Keratinocyte (primary cell): ENCODE data around the gene MGAT3. TPM values are rescaled to one million over a fixed set of nuclear protein-coding genes. Genes with fewer than 3 reads are reported as not detected.

ENCODE experiments used
- DNase-seq: peaks from one replicate; pipeline ENCODE4 v3.0.0-alpha.2; 2011; ENCODE audit warnings: low read depth, missing footprints, low spot score
- FAIRE-seq: peaks from 2 replicates; lab custom pipeline; 2011; peaks lifted over from hg19 to GRCh38; lab: Jason Lieb, UNC
- H2AFZ ChIP-seq: 2 replicates; pipeline ENCODE4 v1.6.0; 2012; ENCODE audit warnings: low read length, control low read depth, inconsistent platforms; ENCODE audit not compliant: control insufficient read depth
- H3K27ac ChIP-seq: 2 replicates; pipeline ENCODE4 v1.5.1; 2011; ENCODE audit warnings: low read length; ENCODE audit not compliant: control insufficient read depth, insufficient read depth
- H3K27me3 ChIP-seq: 3 replicates; pipeline ENCODE4 v1.6.0; 2011; ENCODE audit warnings: low read length; ENCODE audit not compliant: control insufficient read depth, insufficient read depth; ENCODE audit errors: extremely low read depth
- H3K36me3 ChIP-seq, 2 experiments: 2 replicates in 1 of 2; 3 replicates in 1 of 2; pipeline ENCODE4 v1.5.1; 2011; ENCODE audit warnings: low read length in 2 of 2, mild to moderate bottlenecking in 1 of 2; ENCODE audit not compliant: control insufficient read depth in 2 of 2, insufficient read depth in 2 of 2; ENCODE audit errors: extremely low read depth in 1 of 2
- H3K4me1 ChIP-seq: 3 replicates; pipeline ENCODE4 v1.5.1; 2011; ENCODE audit warnings: low read length; ENCODE audit not compliant: control insufficient read depth, insufficient read depth; ENCODE audit errors: extremely low read depth
- H3K4me2 ChIP-seq: 3 replicates; pipeline ENCODE4 v1.6.0; 2011; ENCODE audit warnings: low read depth, low read length; ENCODE audit not compliant: control insufficient read depth, insufficient read depth; ENCODE audit errors: extremely low read depth
- H3K4me3 ChIP-seq, 3 experiments: fragments of 200-600 bp in 1 of 3; sonication (generic) in 1 of 3; 2 replicates in 2 of 3; 3 replicates in 1 of 3; pipeline ENCODE4 v1.5.1; 2011 to 2016; ENCODE audit warnings: low read length in 3 of 3, mild to moderate bottlenecking in 3 of 3, control low read depth in 2 of 3, inconsistent platforms in 1 of 3, low read depth in 1 of 3, mixed read lengths in 1 of 3, mixed run types in 1 of 3, moderate library complexity in 1 of 3; ENCODE audit not compliant: control insufficient read depth in 2 of 3, insufficient read depth in 2 of 3; ENCODE audit errors: extremely low read depth in 1 of 3
- H3K79me2 ChIP-seq: 2 replicates; pipeline ENCODE4 v1.6.0; 2012; ENCODE audit warnings: low read length; ENCODE audit not compliant: control insufficient read depth, insufficient read depth
- H3K9ac ChIP-seq: 3 replicates; pipeline ENCODE4 v1.6.0; 2011; ENCODE audit warnings: low read length; ENCODE audit not compliant: control insufficient read depth, insufficient read depth; ENCODE audit errors: extremely low read depth
- H3K9me1 ChIP-seq: 3 replicates; pipeline ENCODE4 v1.6.0; 2011; ENCODE audit warnings: low read length; ENCODE audit not compliant: control insufficient read depth, insufficient read depth; ENCODE audit errors: extremely low read depth
- H3K9me3 ChIP-seq: 2 replicates; pipeline ENCODE4 v1.5.1; 2012; ENCODE audit warnings: low read depth, low read length; ENCODE audit not compliant: control insufficient read depth
- H4K20me1 ChIP-seq: 3 replicates; pipeline ENCODE4 v1.6.0; 2011; ENCODE audit warnings: low read length; ENCODE audit not compliant: control insufficient read depth, insufficient read depth; ENCODE audit errors: extremely low read depth
- EZH2 ChIP-seq: IDR thresholded peaks from one replicate; pipeline ENCODE4 v1.6.1; 2012; ENCODE audit warnings: inconsistent platforms, mild to moderate bottlenecking, low read length, moderate library complexity
- dilution Hi-C: fragments of 300-500 bp; cut with MboI; formaldehyde crosslinking; loops from one replicate; pipeline ENCODE4 v1.7.0; 2020; ENCODE audit warnings: low sequenced_read_pairs; ENCODE audit not compliant: extremely low pct_ligation_motif_present
- polyA plus RNA-seq, 5 experiments: library from polyadenylated mRNA; depleted of rRNA in 3 of 5; stranded (reverse) in 3 of 5; stranded (forward) in 1 of 5; unstranded in 1 of 5; fragments of >200 nt; gene quantifications; 1 replicate in 1 of 5; 2 replicates in 3 of 5; 3 replicates in 1 of 5; pipeline versions ENCODE4 v1.2.1 to v1.2.3, GENCODE V29; 2011 to 2012; ENCODE audit warnings: missing spikeins in 2 of 5, low read depth in 1 of 5, low replicate concordance in 1 of 5
- TF ChIP-seq, protein P1 (sequence below), 3 experiments: IDR thresholded peaks in 1 of 3; conservative IDR thresholded peaks in 1 of 3; optimal IDR thresholded peaks in 1 of 3; 2 replicates in 2 of 3; 3 replicates in 1 of 3; pipeline versions ENCODE3 to v1.5.1; 2011; ENCODE audit warnings: low read length in 3 of 3, mild to moderate bottlenecking in 3 of 3, moderate library complexity in 2 of 3, control low read depth in 1 of 3, inconsistent platforms in 1 of 3; ENCODE audit not compliant: insufficient read depth in 2 of 3; ENCODE audit errors: extremely low read depth in 1 of 3

Gene MGAT3
- polyA plus RNA-seq, 1 donor (not counting 4 experiments of a cell fraction or from before 2014, with no cell fraction given) = not detected

DNA sequence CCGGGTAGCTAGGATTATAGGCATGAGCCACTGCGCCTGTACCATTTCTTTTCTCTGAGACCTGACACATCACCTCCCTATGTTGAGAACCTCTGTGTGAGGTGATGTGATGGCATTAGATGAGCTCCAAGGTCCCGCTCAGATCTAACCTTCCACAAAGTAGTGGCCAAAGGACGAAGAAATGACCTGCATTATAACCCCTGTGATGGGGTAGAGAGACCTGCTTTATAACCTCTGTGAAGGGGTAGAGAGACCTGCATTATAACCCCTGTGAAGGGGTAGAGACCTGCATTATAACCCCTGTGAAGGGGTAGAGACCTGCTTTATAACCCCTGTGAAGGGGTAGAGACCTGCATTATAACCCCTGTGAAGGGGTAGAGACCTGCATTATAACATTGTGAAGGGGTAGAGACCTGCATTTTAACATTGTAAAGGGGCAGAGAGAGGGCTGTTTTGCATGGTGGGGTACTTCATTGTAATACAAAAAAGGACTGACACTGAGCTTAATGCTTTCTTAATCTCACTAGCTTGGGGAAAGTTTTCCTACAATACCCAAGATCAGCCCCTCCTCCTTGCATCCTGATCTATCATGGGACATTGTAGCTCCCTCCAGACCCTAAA lies 53.8 kb downstream of the MGAT3 start:
- H3K4me3 ChIP-seq = no peak overlapping the region
- FAIRE-seq (no peak), DNase-seq (no peak)
- no peaks in the 10 kb centered on the region for H3K4me1 ChIP-seq
- no peaks in the 10 kb centered on the region for H3K27me3 ChIP-seq
- H4K20me1 ChIP-seq = peaks cover 6% of the 10 kb centered on the region
- H3K9me3 ChIP-seq = no peaks in the 10 kb centered on the region
- TF ChIP-seq EZH2 = no peak
- TF ChIP-seq, protein P1, sequence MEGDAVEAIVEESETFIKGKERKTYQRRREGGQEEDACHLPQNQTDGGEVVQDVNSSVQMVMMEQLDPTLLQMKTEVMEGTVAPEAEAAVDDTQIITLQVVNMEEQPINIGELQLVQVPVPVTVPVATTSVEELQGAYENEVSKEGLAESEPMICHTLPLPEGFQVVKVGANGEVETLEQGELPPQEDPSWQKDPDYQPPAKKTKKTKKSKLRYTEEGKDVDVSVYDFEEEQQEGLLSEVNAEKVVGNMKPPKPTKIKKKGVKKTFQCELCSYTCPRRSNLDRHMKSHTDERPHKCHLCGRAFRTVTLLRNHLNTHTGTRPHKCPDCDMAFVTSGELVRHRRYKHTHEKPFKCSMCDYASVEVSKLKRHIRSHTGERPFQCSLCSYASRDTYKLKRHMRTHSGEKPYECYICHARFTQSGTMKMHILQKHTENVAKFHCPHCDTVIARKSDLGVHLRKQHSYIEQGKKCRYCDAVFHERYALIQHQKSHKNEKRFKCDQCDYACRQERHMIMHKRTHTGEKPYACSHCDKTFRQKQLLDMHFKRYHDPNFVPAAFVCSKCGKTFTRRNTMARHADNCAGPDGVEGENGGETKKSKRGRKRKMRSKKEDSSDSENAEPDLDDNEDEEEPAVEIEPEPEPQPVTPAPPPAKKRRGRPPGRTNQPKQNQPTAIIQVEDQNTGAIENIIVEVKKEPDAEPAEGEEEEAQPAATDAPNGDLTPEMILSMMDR (optimal IDR thresholded peaks at IDR 0.05 in 1 of 3, IDR thresholded peaks at IDR 0.05 in 1 of 3, conservative IDR thresholded peaks at IDR 0.05 in 1 of 3; ENCODE audit: extremely low read depth in 1 of 3, insufficient read depth in 2 of 3, low read length in 3 of 3) = no peak
- H3K9ac ChIP-seq = no peak overlapping the region
- no peak overlapping the region for H3K27ac ChIP-seq
- dilution Hi-C loops = no loop called here
- H3K79me2 ChIP-seq = peaks cover 69% of the 10 kb centered on the region
- H2AFZ ChIP-seq = no peak overlapping the region
- H3K36me3 ChIP-seq = peaks cover 38 to 55% of the 10 kb centered on the region in 2 experiments
- H3K9me1 ChIP-seq = no peaks in the 10 kb centered on the region
- H3K4me2 ChIP-seq = no peak overlapping the region

DNA sequence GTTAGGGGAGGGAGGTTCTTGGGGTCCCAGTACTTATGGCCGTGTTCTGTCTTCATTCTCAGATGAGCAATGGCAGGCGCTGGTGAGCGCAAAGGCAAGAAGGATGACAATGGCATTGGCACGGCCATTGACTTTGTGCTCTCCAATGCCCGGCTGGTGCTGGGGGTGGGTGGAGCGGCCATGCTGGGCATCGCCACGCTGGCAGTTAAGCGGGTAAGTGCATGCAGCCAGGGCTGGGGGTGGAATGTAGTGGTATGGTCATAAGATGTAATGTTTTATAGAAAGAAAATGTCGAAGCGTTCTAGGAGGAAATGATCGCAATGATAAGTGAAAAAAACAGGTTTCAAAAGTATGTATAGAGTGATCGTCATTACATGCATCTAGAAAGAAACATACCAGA lies 54.4 kb downstream of the MGAT3 start:
- TF ChIP-seq, protein P1 (optimal IDR thresholded peaks at IDR 0.05 in 1 of 3, IDR thresholded peaks at IDR 0.05 in 1 of 3, conservative IDR thresholded peaks at IDR 0.05 in 1 of 3; ENCODE audit: extremely low read depth in 1 of 3, insufficient read depth in 2 of 3, low read length in 3 of 3) = no peak
- Histone ChIP-seq H2AFZ (no peak overlapping the region), H3K4me2 (no peak overlapping the region), H3K9me1 (no peaks in the 10 kb centered on the region), H3K4me3 (no peak overlapping the region), H3K4me1 (no peaks in the 10 kb centered on the region), H3K9ac (no peak overlapping the region), H3K27me3 (no peaks in the 10 kb centered on the region), H3K9me3 (no peaks in the 10 kb centered on the region), H3K36me3 (peaks cover 33 to 51% of the 10 kb centered on the region in 2 experiments), H3K79me2 (peaks cover 63% of the 10 kb centered on the region), H4K20me1 (peaks cover 6% of the 10 kb centered on the region), H3K27ac (no peak overlapping the region)
- FAIRE-seq (no peak), DNase-seq (no peak)
- dilution Hi-C loops = no loop called here
